Measurements from ENCODE around the gene ITPKA. TPM values are rescaled to one million over a fixed set of nuclear protein-coding genes. Genes with fewer than 3 reads are reported as not detected.

Gene ITPKA
- total RNA-seq, 2 donors from 2014 or later, result 0.90 TPM; not detected in 1

DNA sequence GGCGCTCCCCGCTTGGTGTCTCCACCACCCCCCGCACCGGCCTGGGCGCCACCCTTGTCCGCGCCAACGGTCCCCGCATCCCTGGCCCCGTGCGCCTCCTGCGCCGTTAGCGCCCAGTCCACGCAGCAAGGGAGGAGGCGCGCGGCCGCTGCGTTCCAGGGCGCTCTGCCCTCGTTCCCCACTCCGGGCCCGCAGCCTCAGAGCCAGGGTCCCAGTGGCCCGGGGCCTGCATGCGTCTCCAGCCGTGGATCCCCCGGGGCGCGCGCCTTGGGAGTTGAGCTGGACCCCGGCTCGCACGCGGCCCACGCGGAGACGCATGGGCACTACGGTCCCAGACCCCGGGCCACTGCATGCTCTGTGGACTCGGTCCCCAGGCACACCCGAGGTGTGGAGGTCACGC lies 7.4 kb upstream of the ITPKA start:
- no peak overlapping the region for H3K27ac ChIP-seq
- no peaks in the 10 kb centered on the region for H3K4me1 ChIP-seq
- DNase-seq (ENCODE audit: low spot score), result no peak
- H3K36me3 ChIP-seq, result peaks cover 14% of the 10 kb centered on the region
- no peak overlapping the region for H3K4me3 ChIP-seq
- no peaks in the 10 kb centered on the region for H3K27me3 ChIP-seq
- TF ChIP-seq, protein P1, sequence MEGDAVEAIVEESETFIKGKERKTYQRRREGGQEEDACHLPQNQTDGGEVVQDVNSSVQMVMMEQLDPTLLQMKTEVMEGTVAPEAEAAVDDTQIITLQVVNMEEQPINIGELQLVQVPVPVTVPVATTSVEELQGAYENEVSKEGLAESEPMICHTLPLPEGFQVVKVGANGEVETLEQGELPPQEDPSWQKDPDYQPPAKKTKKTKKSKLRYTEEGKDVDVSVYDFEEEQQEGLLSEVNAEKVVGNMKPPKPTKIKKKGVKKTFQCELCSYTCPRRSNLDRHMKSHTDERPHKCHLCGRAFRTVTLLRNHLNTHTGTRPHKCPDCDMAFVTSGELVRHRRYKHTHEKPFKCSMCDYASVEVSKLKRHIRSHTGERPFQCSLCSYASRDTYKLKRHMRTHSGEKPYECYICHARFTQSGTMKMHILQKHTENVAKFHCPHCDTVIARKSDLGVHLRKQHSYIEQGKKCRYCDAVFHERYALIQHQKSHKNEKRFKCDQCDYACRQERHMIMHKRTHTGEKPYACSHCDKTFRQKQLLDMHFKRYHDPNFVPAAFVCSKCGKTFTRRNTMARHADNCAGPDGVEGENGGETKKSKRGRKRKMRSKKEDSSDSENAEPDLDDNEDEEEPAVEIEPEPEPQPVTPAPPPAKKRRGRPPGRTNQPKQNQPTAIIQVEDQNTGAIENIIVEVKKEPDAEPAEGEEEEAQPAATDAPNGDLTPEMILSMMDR (IDR thresholded peaks at IDR 0.05), result no peak
- H3K9me3 ChIP-seq, result no peaks in the 10 kb centered on the region

DNA sequence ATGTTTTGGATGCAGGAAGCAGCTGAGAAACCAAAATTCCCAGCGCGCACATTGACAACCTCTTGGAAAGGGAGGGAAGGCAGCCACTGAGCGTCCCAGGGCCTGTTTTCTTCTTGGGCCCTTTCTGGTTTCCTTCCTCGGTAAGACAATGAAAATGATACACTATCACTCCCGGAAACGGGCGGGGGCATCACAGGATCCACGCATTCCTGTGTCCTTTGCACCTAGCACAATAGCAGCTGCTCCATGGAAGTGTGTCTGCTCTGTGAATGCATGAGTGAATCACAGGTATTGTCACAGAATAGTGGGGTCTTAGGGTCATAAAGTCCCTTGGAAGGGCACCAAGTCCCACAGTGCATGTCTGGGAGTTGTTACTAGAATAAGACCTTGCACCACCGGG lies 6.3 kb upstream of the ITPKA start:
- Histone ChIP-seq H3K27me3 (no peaks in the 10 kb centered on the region), H3K4me1 (peaks cover 0 to 2% of the 10 kb centered on the region in 2 donors), H3K27ac (no peak overlapping the region), H3K4me3 (no peak overlapping the region), H3K36me3 (peaks cover 3% of the 10 kb centered on the region), H3K9me3 (no peaks in the 10 kb centered on the region)
- TF ChIP-seq, protein P1 (IDR thresholded peaks at IDR 0.05), result no peak
- no peak for DNase-seq (ENCODE audit: low spot score)

DNA sequence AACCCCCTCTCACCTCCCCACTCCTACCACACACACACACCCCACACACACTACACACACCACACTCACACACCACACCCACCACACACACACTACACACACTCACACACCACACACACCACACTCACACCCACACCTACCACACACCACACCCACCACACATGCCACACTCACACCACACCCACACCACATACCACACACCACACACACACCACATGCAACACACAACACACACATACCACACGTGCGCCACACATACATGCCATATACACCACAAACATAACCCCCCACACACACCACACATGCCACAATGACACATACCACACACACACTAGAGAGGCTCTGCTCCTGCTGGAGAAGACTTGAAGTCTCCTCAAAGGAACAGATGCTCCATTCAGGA lies 5.9 kb upstream of the ITPKA start:
- H3K4me1 ChIP-seq, result peaks cover 0 to 6% of the 10 kb centered on the region in 2 donors
- no peaks in the 10 kb centered on the region for H3K27me3 ChIP-seq

DNA sequence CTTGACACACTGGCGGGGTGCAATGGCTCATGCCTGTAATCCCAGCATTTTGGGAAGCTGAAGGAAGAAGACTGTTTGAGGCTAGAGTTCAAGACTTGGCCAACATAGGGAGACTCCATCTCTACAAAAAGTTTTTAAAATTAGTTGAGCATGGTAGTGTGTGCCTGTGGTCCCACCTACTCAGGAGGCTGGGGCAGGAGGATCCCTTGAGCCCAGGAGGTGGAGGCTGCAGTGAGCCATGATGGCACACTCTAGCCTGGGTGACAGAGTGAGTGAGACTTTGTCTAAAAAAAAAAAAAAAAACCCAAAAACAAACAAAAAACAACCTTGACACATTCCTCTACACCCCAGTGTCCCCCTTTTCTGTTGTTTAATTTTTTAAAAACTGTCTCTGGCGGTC lies 4.0 kb upstream of the ITPKA start:
- no peak for DNase-seq (ENCODE audit: low spot score)
- Histone ChIP-seq H3K9me3 (no peaks in the 10 kb centered on the region), H3K27ac (no peak overlapping the region), H3K4me1 (peaks cover 0 to 19% of the 10 kb centered on the region in 2 donors), H3K4me3 (no peak overlapping the region), H3K36me3 (no peaks in the 10 kb centered on the region), H3K27me3 (no peaks in the 10 kb centered on the region)
- TF ChIP-seq, protein P1 (IDR thresholded peaks at IDR 0.05), result no peak

More for the DNA sequence above, 5.9 kb upstream of the ITPKA start:
- no peak for DNase-seq (ENCODE audit: low spot score)
- no peak overlapping the region for H3K27ac ChIP-seq
- H3K36me3 ChIP-seq, result no peaks in the 10 kb centered on the region
- no peak overlapping the region for H3K4me3 ChIP-seq
- H3K9me3 ChIP-seq, result no peaks in the 10 kb centered on the region
- TF ChIP-seq, protein P1 (IDR thresholded peaks at IDR 0.05), result no peak

DNA sequence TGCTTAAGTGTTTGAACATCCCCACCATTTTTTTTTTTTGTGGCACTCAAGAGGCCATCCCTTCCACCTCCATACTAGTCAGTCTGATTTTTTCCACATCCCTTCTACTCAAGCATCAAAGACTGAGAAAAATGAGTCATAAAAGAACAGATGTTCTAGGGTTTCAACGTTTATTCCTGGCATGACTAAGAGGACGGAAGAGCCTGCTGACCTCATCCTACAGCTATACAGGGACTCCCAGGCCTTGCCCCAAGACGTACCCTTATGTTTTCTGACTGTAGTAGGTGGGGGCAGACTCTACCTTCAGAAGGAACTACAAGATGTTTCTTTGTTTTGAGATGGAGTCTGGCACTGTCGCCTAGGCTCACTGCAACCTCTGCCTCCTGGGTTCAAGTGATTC lies 3.3 kb upstream of the ITPKA start:
- Histone ChIP-seq H3K4me1 (peaks cover 0 to 27% of the 10 kb centered on the region in 2 donors), H3K36me3 (no peaks in the 10 kb centered on the region), H3K4me3 (no peak overlapping the region), H3K9me3 (no peaks in the 10 kb centered on the region), H3K27ac (no peak overlapping the region), H3K27me3 (no peaks in the 10 kb centered on the region)
- TF ChIP-seq, protein P1 (IDR thresholded peaks at IDR 0.05), result no peak
- DNase-seq (ENCODE audit: low spot score), result no peak

GRCh38 chr15:41491889-41492288 lies 1.8 kb upstream of the ITPKA start:
- no peak for DNase-seq (ENCODE audit: low spot score)
- Histone ChIP-seq H3K27me3 (no peaks in the 10 kb centered on the region), H3K36me3 (no peaks in the 10 kb centered on the region), H3K9me3 (no peaks in the 10 kb centered on the region), H3K4me1 (peaks cover 0 to 34% of the 10 kb centered on the region in 2 donors), H3K27ac (no peak overlapping the region), H3K4me3 (no peak overlapping the region)
- TF ChIP-seq, protein P1 (IDR thresholded peaks at IDR 0.05), result no peak

All from right atrium auricular region (tissue), 2 donors.